ENCODE data around the gene OTOA.

GRCh38 chr16:21689107-21689506 is 25.3 kb downstream of the OTOA start:
- TF ChIP-seq CTCF (conservative IDR thresholded peaks at IDR 0.05), result no peak
- TF ChIP-seq EZH2 (IDR thresholded peaks at IDR 0.05; ENCODE audit: low read depth), result no peak

Measured in PC-9 (cell line).